KBM-7 (cell line): ENCODE data around the gene ADAMTS2.

Experiments used
- DNase-seq: peaks from one replicate; pipeline ENCODE4 v3.0.0-alpha.2; 2015
- in situ Hi-C: fragments of 300-500 bp; cut with MboI; formaldehyde crosslinking; loops from 2 replicates; pipeline ENCODE4 v1.14.3; 2020; ENCODE audit warnings: low sequenced_read_pairs, low pct_unique_long_range_greater_than_20kb, mixed read lengths

Gene ADAMTS2

DNA sequence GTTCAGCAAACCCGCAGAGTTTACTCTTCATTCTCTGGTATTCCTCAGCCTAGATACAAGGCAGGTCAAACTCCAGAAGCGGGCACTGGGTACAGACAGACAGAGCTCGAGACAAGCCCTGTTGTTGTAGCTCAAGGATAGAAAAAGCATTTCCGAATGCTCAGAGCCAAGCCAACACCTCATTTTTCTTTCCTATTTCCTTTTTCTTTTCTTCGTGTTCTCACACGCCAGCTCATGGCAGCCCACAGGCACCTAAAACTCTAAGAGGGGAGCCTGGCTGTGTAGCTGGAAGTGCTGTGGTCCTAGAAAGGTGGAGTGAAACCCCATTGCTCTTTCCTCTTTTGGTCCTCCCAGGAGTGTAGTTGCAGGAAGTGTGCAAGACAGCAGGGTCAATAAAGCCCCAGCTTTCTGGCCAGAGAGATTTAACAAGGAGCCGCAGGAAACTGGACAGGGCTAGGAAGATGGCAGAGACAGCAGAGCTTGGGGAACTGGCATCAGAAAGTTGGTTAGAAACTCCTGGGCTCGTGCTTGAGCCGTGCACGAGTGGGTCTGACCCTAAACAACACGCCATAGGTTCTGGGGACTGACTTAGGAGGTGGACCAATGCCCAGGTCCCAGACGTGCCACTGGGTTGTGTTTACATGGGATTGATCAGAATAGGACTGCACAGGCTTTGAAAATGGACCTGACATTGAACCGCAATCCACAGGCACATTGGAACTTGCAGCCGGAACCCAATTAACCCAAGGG, 41.6 kb downstream of the ADAMTS2 start:
- in situ Hi-C loops: no loop called here
- no peak for DNase-seq

- peak; percentile 90 for DNase-seq
- in situ Hi-C loops: no loop called here
Observed at GRCh38 chr5:179302499-179303185, 42.6 kb downstream of the ADAMTS2 start.

DNA sequence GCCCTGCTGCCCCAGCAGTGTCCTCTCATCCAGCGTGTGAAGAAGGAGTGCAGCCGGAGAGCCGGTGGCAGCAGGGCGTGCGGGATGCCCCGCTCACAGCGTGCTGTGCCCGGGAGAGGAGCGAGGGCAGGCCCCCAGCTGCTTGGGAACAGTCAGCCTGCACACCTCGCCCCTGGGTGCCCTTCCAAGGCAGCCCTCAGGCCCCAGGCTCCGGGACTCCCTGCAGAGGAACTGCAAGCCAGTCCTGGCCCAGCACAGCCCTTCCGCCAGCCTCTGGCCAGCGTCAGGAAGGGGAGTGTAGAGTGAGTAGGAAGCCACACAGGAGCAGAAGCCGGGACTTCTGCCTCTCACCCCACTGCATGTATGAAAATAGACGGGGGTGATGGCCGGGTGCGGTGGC, 43.5 kb downstream of the ADAMTS2 start:
- DNase-seq: peak; percentile 49

GRCh38 chr5:179301376-179301775, 43.9 kb downstream of the ADAMTS2 start:
- no peak for DNase-seq
- in situ Hi-C loops: no loop called here

More for the DNA sequence above, 43.5 kb downstream of the ADAMTS2 start:
- in situ Hi-C loops: no loop called here

- DNase-seq: no peak
- in situ Hi-C loops: no loop called here
Observed at GRCh38 chr5:179300581-179301180, 44.6 kb downstream of the ADAMTS2 start.

- no peak for DNase-seq
- in situ Hi-C loops: no loop called here
Observed at GRCh38 chr5:179298181-179298993, 46.9 kb downstream of the ADAMTS2 start.

DNA sequence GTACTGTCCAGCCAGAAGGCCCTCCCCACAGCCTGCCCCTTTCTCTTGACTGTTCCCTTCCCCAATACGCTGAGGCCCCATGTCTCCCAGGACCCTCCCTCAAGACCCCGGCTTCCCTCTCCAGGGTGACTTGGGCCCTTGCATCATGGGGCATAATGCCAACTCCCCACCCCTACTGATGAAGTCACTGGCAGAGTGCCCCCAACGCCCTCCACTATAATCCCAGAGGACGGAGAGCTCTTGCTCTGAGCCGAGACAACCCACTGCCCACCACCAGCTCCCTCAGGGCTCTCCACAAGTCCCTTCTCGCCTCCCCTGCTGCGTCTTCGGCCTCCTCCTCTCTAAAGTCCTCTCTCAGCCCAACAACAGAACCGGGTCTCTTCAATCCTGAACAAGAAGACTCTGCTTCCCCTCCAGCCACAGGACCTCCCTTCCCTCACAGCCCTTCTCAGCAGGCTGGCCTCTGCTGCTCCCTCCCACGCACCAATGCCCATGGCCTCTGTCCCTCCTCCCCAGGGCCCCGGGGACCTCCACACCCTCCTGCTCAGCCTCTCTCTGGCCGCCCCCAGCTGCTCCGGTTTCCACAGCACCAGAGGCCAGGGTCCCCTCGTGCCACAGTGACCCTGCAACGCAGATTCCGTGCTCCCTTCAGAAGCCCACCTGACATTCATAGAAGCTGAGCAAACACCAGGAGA, 47.6 kb downstream of the ADAMTS2 start:
- in situ Hi-C loops: no loop called here
- DNase-seq: no peak

DNA sequence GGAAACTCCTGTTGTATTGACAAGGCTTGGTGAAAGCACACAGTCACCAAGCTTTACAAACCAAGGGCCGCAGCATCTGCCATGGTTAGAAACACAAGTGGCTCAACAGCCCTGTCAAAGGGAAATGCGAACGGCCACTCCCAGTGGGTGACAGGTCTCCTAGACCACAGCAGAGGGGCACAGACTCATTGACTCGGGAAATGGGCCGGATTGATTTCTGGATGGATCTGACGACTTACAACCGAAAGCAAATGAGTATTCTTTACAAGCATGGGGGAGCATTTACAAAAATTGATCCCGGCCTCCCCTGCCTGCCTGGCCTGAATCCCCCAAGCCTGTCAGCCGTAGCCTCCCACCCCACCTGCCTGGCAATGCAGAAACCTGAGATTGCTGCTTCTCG, 48.2 kb downstream of the ADAMTS2 start:
- in situ Hi-C loops: no loop called here
- no peak for DNase-seq

DNA sequence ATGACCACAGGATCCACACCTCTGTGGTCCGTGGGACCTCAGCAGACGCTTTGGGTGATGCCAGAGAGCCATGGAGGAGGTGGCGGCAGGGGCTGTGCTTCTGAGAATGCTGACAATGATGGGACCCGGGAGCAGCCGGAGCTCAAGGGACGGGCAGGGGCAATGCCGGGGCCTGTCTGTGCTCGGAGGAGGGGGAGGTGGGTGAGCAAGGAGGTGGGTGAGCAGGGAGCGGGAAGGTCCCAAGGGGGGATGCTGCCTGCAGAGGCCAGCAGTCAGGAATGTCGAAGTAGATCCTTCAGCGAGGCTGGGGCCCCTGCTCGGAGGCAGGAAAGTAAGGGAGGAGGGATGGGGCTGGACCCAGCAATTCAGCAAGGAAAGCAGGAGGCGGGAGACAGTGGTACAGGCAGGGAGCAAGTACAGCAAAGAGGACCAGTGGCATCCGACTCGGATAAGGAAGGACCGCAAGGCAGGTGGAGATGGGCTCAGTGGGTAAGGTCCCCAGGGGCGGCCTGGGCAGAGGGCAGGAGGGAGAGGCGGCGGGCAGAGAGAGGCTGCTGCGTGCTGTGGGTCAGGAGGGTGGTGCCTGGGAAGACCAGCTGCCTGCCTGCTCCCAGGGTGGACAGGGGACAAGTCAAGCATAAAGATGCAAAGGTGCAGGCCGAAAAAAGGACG, 49.0 kb downstream of the ADAMTS2 start:
- DNase-seq: no peak
- in situ Hi-C loops: no loop called here

DNA sequence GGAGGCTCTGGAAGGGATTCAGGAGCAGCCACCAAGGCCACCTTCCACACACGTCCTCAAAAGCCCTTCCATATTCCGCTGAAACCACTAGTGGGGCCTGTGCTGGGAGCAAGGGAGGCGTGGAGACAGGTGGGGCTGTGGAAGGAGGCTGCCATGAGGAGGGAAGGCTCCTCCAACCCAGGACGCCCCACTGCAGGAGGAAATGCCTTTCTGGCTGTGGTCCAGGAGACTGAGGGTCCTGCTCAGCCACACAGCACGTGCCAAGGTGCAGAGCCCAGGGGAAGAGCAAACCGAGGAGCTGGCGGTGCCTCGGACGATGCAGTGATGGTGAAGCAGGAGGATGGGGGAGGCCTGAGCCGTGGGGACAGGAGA, 49.5 kb downstream of the ADAMTS2 start:
- DNase-seq: no peak
- in situ Hi-C loops: no loop called here

DNA sequence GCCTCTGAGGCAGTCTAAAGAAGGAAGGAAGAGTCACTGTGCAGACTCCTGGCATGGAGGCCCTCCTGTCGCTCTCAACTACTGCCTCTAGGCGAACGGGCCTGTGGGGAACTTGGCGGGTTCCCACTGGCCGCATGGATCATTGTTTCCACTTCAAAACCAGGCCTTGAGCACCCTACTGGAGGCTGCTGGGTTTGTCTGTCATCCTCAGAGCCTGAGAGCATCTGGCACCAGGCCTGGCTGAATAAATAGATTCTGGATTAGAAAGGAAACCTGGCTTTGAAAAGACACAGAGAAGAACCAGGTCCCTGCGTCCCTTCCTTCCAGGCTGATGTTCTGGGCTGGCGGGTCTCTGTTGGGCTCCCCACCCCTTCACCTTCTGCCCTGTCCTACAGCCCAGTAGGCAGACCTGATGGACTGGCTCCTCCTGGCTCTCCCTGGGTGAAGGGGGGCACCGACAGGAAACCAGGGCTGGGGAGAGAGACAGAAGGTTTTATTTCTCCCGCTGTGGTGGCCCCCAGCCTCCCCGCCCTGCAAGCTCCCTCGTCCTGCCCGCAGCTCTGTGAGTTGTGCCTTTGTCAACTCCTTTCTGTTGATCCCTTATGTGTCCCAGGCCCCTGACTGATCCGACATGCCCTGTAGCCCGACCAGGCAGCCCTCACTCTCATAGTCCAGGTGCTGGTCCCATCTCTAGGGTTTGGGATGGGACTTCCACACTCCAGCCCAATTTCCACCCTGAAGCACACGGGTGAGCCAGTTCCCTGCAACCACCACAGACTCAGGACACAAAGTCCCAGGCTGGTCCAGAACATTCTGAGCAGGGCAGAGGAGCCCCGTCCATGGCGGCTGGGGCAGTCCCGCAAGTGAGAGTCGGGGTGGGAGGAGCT, 50.1 kb downstream of the ADAMTS2 start:
- in situ Hi-C loops: no loop called here
- DNase-seq: no peak

DNA sequence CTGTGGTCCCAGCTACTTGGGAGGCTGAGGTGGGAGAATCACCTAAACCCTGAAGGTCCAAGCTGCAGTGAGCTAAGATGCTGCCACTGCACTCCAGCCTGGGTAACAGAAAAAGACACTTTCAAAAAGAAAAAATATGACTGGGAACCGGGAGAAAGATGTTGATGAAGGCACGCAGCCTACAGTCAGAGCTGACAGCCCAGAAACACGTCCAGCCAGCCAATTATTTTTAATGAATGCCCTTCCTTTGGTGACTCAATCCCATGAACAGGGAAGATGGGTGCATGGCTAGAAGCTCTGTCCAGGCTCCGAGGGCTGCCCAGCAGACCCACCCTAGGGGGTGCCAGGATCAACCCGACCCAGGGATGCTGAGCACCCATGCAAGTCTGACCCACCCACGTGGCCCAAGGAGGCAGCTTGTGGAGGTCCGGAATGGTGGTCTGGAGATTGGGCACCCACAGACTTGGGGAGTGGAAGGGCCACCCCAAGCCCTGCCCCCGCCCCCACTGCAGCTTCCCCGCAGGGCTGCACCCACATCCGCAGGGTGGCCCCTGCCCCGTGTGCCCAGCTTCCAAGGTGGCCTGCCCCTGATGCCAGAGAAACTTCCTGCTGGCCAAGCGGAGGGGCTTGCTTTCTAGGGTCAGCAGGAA, 51.0 kb downstream of the ADAMTS2 start:
- DNase-seq: no peak

GRCh38 chr5:179292681-179293635, 52.3 kb downstream of the ADAMTS2 start:
- DNase-seq: no peak
- in situ Hi-C loops: no loop called here

More for the DNA sequence above, 51.0 kb downstream of the ADAMTS2 start:
- in situ Hi-C loops: no loop called here

DNA sequence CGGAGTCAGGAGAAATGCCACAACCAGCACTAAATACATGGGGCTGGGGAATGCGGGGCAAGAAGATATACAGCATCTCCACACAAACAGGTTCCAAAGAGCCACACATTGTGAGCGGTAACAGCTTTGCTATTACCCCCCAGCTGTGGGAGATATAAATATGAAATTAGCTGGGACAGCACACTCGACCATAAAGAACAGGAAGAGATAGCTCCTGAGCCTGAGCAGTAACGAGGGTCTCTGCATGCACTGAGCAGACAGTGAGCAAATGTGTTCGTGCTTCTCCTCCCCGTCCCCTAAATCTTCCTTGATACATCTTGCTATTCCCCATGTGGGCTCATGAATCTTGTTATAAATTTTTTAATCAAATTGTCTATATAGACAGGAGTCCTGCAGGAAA, 53.1 kb downstream of the ADAMTS2 start:
- DNase-seq: no peak
- in situ Hi-C loops: no loop called here

GRCh38 chr5:179290681-179291540, 54.4 kb downstream of the ADAMTS2 start:
- in situ Hi-C loops: no loop called here
- DNase-seq: no peak
